Fibroblast of skin of back (primary cell): ENCODE data around the gene IKZF1.
"Not testable (repeated sequence)": the region's sequence is repeated elsewhere in the genome, so short reads cannot be mapped to it uniquely, and the experiment has no call there.

Experiments
- DNase-seq: peaks from one replicate; pipeline ENCODE4 v3.0.0-alpha.2; 2013

The IKZF1 gene

DNA sequence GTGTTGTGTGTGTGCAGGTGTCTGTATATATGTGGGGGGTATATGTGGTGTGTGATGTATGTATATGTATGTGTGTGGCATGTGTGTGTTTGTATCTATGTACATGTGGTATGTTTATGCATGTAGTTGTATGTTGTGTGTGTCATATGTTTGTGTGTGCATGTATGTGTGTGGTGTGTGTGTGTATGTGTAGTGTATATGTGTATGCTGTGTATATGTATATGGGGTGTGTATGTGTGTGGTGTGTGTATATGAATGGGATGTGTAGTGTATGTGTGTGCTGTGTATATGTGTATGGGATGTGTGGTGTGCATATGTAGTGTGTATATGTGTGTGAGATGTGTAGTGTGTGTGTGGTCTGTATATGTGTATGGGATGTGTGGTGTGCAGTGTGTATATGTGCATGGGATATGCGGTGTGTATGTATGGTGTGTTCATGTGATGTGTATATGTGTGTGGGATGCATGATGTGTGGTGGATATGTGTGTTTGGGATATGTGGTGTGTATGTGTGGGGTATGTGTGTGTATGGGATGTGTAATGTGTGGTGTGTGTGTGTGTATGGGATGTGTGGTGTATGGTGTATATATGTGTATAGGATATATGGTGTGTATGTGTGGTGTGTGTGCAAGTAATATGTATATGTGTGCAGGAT lies 30.0 kb downstream of the IKZF1 start:
- no peak for DNase-seq

DNA sequence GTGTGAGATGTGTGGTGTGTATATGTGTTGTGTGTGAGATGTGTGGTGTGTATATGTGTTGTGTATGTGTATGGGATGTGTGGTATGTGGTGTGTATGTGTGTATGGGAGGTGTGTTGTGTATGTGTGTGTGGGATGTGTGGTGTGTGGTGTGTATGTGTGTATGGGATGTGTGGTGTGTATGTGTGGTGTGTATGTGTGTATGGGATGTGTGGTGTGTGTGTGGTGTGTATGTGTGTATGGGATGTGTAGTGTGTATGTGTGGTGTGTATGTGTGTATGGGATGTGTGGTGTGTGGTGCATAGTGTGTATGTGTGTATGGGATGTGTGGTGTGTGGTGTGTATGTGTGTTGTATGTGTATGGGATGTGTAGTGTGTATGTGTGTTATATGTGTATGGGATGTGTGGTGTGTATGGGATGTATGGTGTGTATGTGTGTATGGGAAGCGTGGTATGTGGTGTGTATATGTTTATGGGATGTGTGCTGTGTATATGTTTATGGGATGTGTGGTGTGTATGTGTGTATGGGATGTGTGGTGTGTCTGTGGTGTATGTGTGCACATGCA lies 30.8 kb downstream of the IKZF1 start:
- no peak for DNase-seq

DNA sequence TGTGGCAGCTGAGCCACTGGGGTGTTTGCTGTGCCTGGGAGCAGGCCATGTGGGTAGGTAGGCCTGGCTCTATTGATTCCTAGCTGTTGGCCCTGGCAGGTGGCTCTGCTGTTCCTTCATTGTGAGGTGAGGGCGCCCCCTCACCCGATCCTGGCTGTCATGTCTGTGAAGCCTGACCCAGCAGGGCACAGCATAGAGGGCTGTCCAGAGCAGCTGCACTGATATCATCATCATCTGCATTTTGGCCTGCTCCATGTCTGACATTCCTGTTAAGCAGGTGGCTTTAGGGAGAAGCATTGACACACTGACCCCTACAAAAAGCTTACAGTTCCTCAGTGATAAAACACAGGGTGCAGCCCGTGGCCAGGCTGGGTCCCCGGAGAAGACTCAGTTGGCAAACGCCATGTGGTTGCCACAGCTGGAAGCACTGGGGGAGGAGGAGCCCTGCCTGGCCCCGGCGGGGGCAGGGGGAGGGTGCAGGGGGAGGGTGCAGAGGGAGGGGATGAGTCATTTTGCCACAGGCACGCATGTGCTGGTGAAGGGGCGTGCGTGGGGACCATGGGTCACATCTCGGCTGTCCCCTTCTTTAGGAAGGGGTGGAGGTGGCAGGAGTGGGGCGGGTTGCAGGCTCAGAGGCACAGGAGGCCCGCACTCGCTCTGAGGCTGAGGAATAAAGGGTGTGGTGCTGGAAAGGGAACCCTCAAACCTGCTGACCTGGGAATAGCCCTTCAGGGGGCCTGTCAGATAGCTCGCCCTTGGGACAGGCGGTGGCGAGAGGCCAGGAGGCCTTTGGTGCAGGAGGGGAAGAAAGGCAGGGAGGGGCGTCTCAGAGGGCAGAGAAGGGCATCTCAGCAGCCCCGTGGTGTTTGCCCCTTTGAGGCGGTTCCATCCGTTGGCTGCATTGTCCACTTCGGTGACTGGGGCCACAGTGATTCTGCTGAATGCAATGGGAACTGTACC lies 31.6 kb downstream of the IKZF1 start:
- no peak for DNase-seq

- no peak for DNase-seq
These were observed 32.6 kb downstream of the IKZF1 start for GRCh38 chr7:50336894-50337703.

- not testable (repeated sequence) for DNase-seq
These were observed 35.0 kb downstream of the IKZF1 start for GRCh38 chr7:50339472-50339871.

- DNase-seq, result no peak
These were observed 35.5 kb downstream of the IKZF1 start for GRCh38 chr7:50339990-50340500.

- DNase-seq, result no peak
These were observed 37.2 kb downstream of the IKZF1 start for GRCh38 chr7:50341724-50342123.

DNA sequence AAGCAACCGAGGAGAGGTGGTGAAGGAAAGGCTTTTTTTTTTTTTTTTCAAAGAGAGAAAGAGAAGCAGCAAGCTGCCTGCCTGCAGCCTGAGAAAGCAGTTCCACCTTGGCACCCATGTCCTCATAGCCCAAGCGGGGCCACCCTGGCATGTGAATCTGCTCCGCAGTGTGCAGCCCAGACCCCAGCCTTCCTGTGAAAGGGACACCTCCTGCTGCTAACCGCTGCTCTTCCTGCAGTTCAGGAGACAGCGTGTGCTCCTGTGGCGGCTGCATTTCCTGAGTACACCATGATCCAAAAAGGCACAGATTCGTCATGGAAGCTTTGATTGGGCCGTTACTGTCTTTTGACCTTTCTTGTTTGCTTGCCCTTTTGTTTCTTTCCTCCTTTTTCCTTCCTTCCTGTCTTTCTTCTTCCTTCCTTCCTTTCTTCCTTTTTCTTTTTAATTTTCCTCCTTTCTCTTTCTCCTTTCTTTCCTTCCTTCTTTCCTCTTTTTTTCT lies 38.1 kb downstream of the IKZF1 start:
- DNase-seq, result no peak

- DNase-seq, result no peak
These were observed 42.3 kb downstream of the IKZF1 start for GRCh38 chr7:50346545-50347497.

- DNase-seq, result no peak
These were observed 43.2 kb downstream of the IKZF1 start for GRCh38 chr7:50347693-50348092.

DNA sequence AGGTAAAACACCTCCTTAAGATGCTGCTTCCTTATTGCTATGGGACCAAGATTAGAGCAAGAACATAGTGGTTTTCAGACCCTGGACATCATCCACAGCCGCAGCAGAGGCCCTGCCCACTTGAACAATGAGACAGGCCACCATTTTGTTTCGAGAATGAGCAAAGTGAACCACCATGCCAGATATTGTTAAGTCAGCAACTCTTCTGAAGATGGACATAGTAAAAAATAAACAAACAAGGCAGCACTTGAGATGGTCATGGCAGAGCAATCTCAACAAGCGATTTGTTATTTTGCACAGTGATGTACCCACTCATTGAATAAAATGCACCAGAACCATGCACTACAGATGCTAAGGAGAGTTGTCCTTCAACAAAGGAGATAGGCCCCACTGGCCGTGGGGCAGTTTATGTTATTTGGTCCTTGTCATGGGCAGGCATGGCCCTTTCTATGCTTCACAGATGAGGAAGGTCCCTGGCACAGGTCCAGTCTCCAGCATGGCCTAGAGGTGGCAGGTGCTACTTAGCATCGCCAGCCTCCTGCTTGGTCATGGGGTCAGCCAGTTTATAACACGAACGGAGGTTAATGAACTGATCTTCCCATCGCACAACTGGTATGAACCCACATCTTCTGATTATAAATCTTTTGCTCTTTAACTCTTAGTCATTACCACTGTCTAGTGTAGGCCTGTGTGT lies 44.1 kb downstream of the IKZF1 start:
- no peak for DNase-seq

DNA sequence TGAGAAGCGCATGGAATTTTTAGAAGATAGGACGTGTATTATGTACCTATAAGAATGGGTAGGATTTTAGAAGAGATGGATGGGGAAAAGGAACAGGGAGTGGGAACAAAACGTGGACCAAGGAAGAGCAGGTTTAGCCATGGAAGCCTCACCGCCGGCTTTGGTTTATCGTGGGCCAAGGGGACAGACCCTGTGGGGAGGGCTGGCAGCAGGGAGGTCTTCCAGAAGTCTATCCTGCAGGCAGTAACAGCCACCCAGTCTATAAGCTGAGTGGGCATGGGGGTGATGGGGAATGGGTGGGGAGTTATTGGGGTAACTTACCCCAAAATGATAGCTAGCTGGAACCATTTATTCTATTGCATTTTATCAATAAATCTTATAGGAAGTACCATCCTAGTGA lies 44.9 kb downstream of the IKZF1 start:
- no peak for DNase-seq

- DNase-seq, result no peak
These were observed 45.7 kb downstream of the IKZF1 start for GRCh38 chr7:50349963-50350944.

DNA sequence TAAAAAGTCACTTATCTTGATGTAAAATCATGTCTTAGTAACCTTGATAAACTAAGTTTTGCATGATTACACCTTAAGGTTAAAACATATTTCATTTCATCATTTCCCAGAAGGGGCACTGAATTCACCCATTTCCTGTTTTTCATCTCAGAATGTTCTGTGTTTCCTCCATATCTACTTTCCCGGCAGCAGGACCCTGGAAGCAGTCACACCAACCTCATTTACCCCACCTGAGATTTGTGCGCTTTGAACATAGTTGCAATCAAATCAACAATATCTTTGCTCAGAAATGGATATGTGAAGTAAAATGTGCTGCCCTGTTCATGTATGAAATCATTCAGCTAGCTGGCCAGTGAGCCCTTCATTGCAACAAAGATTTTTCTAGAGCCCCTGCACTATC lies 46.8 kb downstream of the IKZF1 start:
- DNase-seq, result no peak

DNA sequence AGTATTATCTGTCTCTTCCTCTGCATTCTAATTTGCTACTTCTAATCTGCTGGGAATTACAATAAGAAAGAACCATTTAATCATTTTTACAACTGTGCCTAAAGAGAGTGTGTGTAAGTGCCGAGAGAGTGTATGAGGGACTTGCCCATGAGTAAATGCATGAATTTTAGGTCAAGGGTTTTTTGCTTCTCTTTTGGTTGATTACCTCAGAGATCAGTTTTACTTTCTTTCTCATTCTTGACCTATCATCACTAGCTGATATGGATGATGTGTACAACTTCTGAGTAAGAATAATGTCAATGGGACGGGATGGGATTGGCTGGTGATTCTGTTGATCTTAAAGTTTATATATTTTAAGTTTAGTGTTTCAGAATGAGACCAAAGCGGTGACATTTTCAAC lies 47.8 kb downstream of the IKZF1 start:
- no peak for DNase-seq

- no peak for DNase-seq
These were observed 48.2 kb downstream of the IKZF1 start for GRCh38 chr7:50352751-50353150.

GRCh38 chr7:50353201-50353600 lies 48.7 kb downstream of the IKZF1 start:
- DNase-seq, result no peak

GRCh38 chr7:50353894-50354595 lies 49.5 kb downstream of the IKZF1 start:
- DNase-seq, result no peak

DNA sequence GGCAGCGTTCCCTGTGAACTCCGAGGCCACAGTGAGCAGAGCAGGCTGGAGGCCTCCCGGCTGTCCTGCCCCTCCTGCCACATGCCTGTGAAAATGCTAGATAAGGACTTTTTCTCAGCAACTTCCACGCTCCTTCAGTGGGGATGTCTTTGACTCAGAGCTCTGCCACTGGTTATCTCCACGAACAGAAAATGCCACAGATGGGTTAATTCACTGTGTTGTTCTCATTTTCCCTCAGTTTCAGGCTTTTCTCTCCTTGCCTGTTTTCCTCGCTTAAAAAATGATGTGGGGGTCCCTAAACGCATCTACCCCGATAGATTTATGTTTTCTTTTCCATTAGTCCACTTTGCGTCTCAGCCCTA lies 51.3 kb downstream of the IKZF1 start:
- DNase-seq, result no peak
